SK-N-SH (cell line): ENCODE results near the gene PLEKHA4. TPM values are rescaled to one million over a fixed set of nuclear protein-coding genes. Genes with fewer than 3 reads are reported as not detected.
A peak's percentile ranks its signal among the peaks of the same experiment; 100 is the strongest.

ENCODE experiments used
- CTCF ChIA-PET: fragments of 300-600, 350-600 bp; formaldehyde crosslinking; extraction: SDS; loops from one replicate; lab custom pipeline; 2021; lab: Yijun Ruan, JAX
- POLR2A ChIA-PET: fragments of 350-600 bp; sonication (Branson Sonifier 250); formaldehyde crosslinking; extraction: SDS; loops from one replicate; lab custom pipeline; 2020; ENCODE audit warnings: antibody characterized with exemption, inconsistent platforms; lab: Yijun Ruan, JAX
- DNase-seq: peaks from one replicate; pipeline ENCODE4 v3.0.0; 2012
- H2AFZ ChIP-seq: fragments of 200-600 bp; sonication (generic); 2 replicates; pipeline ENCODE4 v1.8.1; 2016; ENCODE audit warnings: antibody characterized with exemption, mild to moderate bottlenecking, low read depth
- H3F3A ChIP-seq: fragments of 200-600 bp; sonication (generic); replicated peaks from 2 replicates; pipeline ENCODE3; 2016; ENCODE audit warnings: antibody characterized with exemption, mild to moderate bottlenecking; ENCODE audit not compliant: insufficient read depth
- H3K27ac ChIP-seq, 2 experiments: fragments of 200-500 bp in 1 of 2; fragments of 200-600 bp in 1 of 2; sonication (Bioruptor generic) in 1 of 2; sonication (generic), shearing (Covaris generic) in 1 of 2; 2 replicates each; pipeline versions ENCODE4 v1.5.1 to v1.6.1; 2014 to 2016; ENCODE audit warnings: low read depth in 2 of 2, inconsistent platforms in 1 of 2, low read length in 1 of 2, mild to moderate bottlenecking in 1 of 2, mixed read lengths in 1 of 2
- H3K27me3 ChIP-seq: fragments of 200-600 bp; sonication (generic), shearing (Covaris generic); 2 replicates; pipeline ENCODE4 v1.6.1; 2016; ENCODE audit warnings: mixed run types; ENCODE audit not compliant: insufficient read depth
- H3K36me3 ChIP-seq, 2 experiments: fragments of 200-500 bp in 1 of 2; fragments of 200-600 bp in 1 of 2; sonication (Bioruptor generic) in 1 of 2; sonication (generic) in 1 of 2; replicated peaks in 1 of 2; 2 replicates each; pipeline versions ENCODE3 to v1.5.1; 2014 to 2016; ENCODE audit warnings: low read length in 1 of 2, mild to moderate bottlenecking in 1 of 2; ENCODE audit not compliant: insufficient read depth in 2 of 2, control insufficient read depth in 1 of 2
- H3K4me1 ChIP-seq, 2 experiments: fragments of 200-500 bp in 1 of 2; fragments of 200-600 bp in 1 of 2; sonication (Bioruptor generic) in 1 of 2; sonication (generic), shearing (Covaris generic) in 1 of 2; 2 replicates each; pipeline versions ENCODE4 v1.5.1 to v1.6.1; 2014 to 2016; ENCODE audit warnings: low read depth in 1 of 2, low read length in 1 of 2, mixed run types in 1 of 2; ENCODE audit not compliant: insufficient read depth in 2 of 2, control insufficient read depth in 1 of 2
- H3K4me2 ChIP-seq: fragments of 200-600 bp; sonication (generic), shearing (Covaris generic); 2 replicates; pipeline ENCODE4 v1.6.1; 2017; ENCODE audit warnings: mixed run types
- H3K4me3 ChIP-seq, 2 experiments: fragments of 200-500 bp in 1 of 2; fragments of 200-600 bp in 1 of 2; sonication (Bioruptor generic) in 1 of 2; sonication (generic), shearing (Covaris generic) in 1 of 2; 2 replicates each; pipeline versions ENCODE4 v1.5.1 to v1.8.1; 2014 to 2016; ENCODE audit warnings: low read depth in 2 of 2, inconsistent platforms in 1 of 2, low read length in 1 of 2, mild to moderate bottlenecking in 1 of 2, mixed read lengths in 1 of 2, moderate library complexity in 1 of 2
- H3K79me2 ChIP-seq: fragments of 200-600 bp; sonication (generic); 2 replicates; pipeline ENCODE4 v1.8.1; 2017; ENCODE audit warnings: mild to moderate bottlenecking; ENCODE audit not compliant: insufficient read depth
- H3K9ac ChIP-seq: fragments of 200-600 bp; sonication (generic); 2 replicates; pipeline ENCODE4 v1.6.1; 2017; ENCODE audit warnings: mixed run types
- H3K9me2 ChIP-seq: fragments of 200-600 bp; sonication (generic); 2 replicates; pipeline ENCODE4 v1.6.1; 2017; ENCODE audit warnings: mixed run types
- H3K9me3 ChIP-seq: fragments of 200-600 bp; sonication (generic); 2 replicates; pipeline ENCODE4 v1.6.1; 2017; ENCODE audit warnings: mixed run types, mild to moderate bottlenecking, moderate library complexity
- H4K20me1 ChIP-seq: fragments of 200-600 bp; sonication (generic); 2 replicates; pipeline ENCODE4 v1.6.1; 2017; ENCODE audit warnings: mild to moderate bottlenecking, mixed run types; ENCODE audit not compliant: insufficient read depth
- CHD2 ChIP-seq: fragments of 150-350 bp; IDR thresholded peaks from 2 replicates; pipeline ENCODE4 v1.6.1; 2018; ENCODE audit warnings: low read length; ENCODE audit not compliant: partially characterized antibody
- CTCF ChIP-seq: fragments of 200-600 bp; sonication (generic); IDR thresholded peaks from 2 replicates; pipeline ENCODE4 v1.6.1; 2017; ENCODE audit warnings: antibody characterized with exemption, mild to moderate bottlenecking, moderate library complexity
- ELF1 ChIP-seq: IDR thresholded peaks from 2 replicates; pipeline ENCODE4 v1.4.0; 2012
- EZH2phosphoT487 ChIP-seq: fragments of 200-600 bp; sonication (generic); IDR thresholded peaks from 2 replicates; pipeline ENCODE4 v1.6.1; 2017; ENCODE audit warnings: low read depth, mixed run types, mild to moderate bottlenecking, antibody characterized with exemption, moderate library complexity, borderline replicate concordance
- FOXM1 ChIP-seq: IDR thresholded peaks from 2 replicates; pipeline ENCODE4 v1.4.0; 2012; ENCODE audit warnings: low read depth, mild to moderate bottlenecking
- GATA2 ChIP-seq: sonication (generic); formaldehyde crosslinking; IDR thresholded peaks from 2 replicates; pipeline ENCODE4 v1.5.0; 2020; ENCODE audit warnings: mild to moderate bottlenecking, missing genetic modification reagents
- MEF2A ChIP-seq: IDR thresholded peaks from 2 replicates; pipeline ENCODE4 v1.4.0; 2012; ENCODE audit warnings: low read depth, borderline replicate concordance
- NFIC ChIP-seq: IDR thresholded peaks from 2 replicates; pipeline ENCODE4 v1.4.0; 2012; ENCODE audit warnings: borderline replicate concordance
- RAD21 ChIP-seq: IDR thresholded peaks from 2 replicates; pipeline ENCODE4 v1.6.1; 2012; ENCODE audit warnings: mild to moderate bottlenecking, low read length
- RCOR1 ChIP-seq: fragments of 150-350 bp; IDR thresholded peaks from 2 replicates; pipeline ENCODE4 v1.6.1; 2017; ENCODE audit warnings: antibody characterized with exemption, low read length
- SIN3A ChIP-seq: IDR thresholded peaks from 2 replicates; pipeline ENCODE4 v1.6.1; 2012; ENCODE audit warnings: low read depth, mild to moderate bottlenecking, low read length, moderate library complexity, borderline replicate concordance
- SMC3 ChIP-seq: IDR thresholded peaks from 2 replicates; pipeline ENCODE4 v1.6.1; 2012; ENCODE audit warnings: low read depth, low read length, improper control_type of control experiment
- TEAD4 ChIP-seq: IDR thresholded peaks from 2 replicates; pipeline ENCODE4 v1.4.0; 2012; ENCODE audit warnings: mild to moderate bottlenecking, borderline replicate concordance; ENCODE audit not compliant: insufficient read depth
- USF2 ChIP-seq: fragments of 150-350 bp; IDR thresholded peaks from 2 replicates; pipeline ENCODE4 v1.6.1; 2017; ENCODE audit warnings: antibody characterized with exemption, low read length, low read depth, borderline replicate concordance
- ZBTB33 ChIP-seq: IDR thresholded peaks from 2 replicates; pipeline ENCODE4 v1.4.0; 2012; ENCODE audit warnings: low read depth, borderline replicate concordance
- WGBS: methylation state at CpG from one replicate; pipeline ENCODE4 v1.1.6; 2017; ENCODE audit warnings: low lambda C conversion rate; 5-methylcytosine and 5-hydroxymethylcytosine counted together
- polyA plus RNA-seq, 3 experiments: library from polyadenylated mRNA; depleted of rRNA; stranded (reverse); fragments of >200 nt; gene quantifications; 2 replicates each; pipeline ENCODE4 v1.2.3, GENCODE V29; 2012

PLEKHA4 gene
- polyA plus RNA-seq, 1 of the 3 experiments (the other 2 are of a cell fraction), result 5.6 TPM

GRCh38 chr19:48794291-48794690 lies 74.1 kb downstream of the PLEKHA4 start:
- H4K20me1 ChIP-seq, result no peaks in the 10 kb centered on the region
- H3K4me1 ChIP-seq, result peaks cover 5% of the 10 kb centered on the region in 2 experiments; a peak in 1 of 4 replicates
- WGBS, result 81% methylated on average over 6 of the region's 6 CpGs
- H3K27ac ChIP-seq, result no peak overlapping the region
- no peak overlapping the region for H3K4me2 ChIP-seq
- H3K9me2 ChIP-seq, result no peaks in the 10 kb centered on the region
- peaks cover 5% of the 10 kb centered on the region for H3F3A ChIP-seq
- H3K9ac ChIP-seq, result no peak overlapping the region
- no peak for TF ChIP-seq FOXM1
- TF ChIP-seq MEF2A, result no peak
- no peak for TF ChIP-seq RAD21
- no peak for TF ChIP-seq EZH2phosphoT487
- no peak for TF ChIP-seq SIN3A
- no peak for TF ChIP-seq SMC3
- TF ChIP-seq USF2, result no peak
- TF ChIP-seq ELF1, result no peak
- no peak for TF ChIP-seq CHD2
- no peak for TF ChIP-seq TEAD4
- TF ChIP-seq CTCF, result no peak
- no peak for TF ChIP-seq ZBTB33
- TF ChIP-seq NFIC, result no peak
- TF ChIP-seq GATA2 (CRISPR knock-in tag), result no peak
- TF ChIP-seq RCOR1, result no peak
- H3K27me3 ChIP-seq, result no peaks in the 10 kb centered on the region
- ChIA-PET CTCF (interaction anchor here (1.6 to 20.7 kb wide), 11 partner anchors 9 to 177 kb away, joined by 6 to 457 read pairs (median 17); partner anchors contain the start of genes CA11, FTL and HSD17B14), POLR2A (no interaction called here)
- H3K36me3 ChIP-seq, result no peaks in the 10 kb centered on the region
- no peak for DNase-seq
- H3K79me2 ChIP-seq, result no peaks in the 10 kb centered on the region
- H3K9me3 ChIP-seq, result no peaks in the 10 kb centered on the region
- peak overlapping the region; percentile 64; the same call in 1 of the 2 replicates for H2AFZ ChIP-seq
- no peak overlapping the region for H3K4me3 ChIP-seq
